ENCODE results near the gene F8.

GRCh38 chrX:154821523-154821922 is 201.0 kb downstream of the F8 start:
- TF ChIP-seq POLR2AphosphoS5 (IDR thresholded peaks at IDR 0.05; ENCODE audit: borderline replicate concordance, low read depth, low read length) (no peak), EZH2 (IDR thresholded peaks at IDR 0.05) (no peak), FOXP2 (optimal IDR thresholded peaks at IDR 0.05; ENCODE audit: control extremely low read depth, extremely low read length, insufficient read depth) (no peak)

All from SK-N-MC (cell line).